SK-N-MC (cell line): ENCODE data around the gene DIO3.

Experiments used
- EZH2 ChIP-seq: fragments of 200-600 bp; sonication (generic); IDR thresholded peaks from one replicate; pipeline ENCODE4 v1.6.1; 2017; ENCODE audit warnings: antibody characterized with exemption
- FOXP2 ChIP-seq: optimal IDR thresholded peaks from 2 replicates; pipeline ENCODE3; 2011; ENCODE audit warnings: mild to moderate bottlenecking, moderate library complexity; ENCODE audit not compliant: insufficient read depth; ENCODE audit errors: extremely low read length, control extremely low read depth
- POLR2AphosphoS5 ChIP-seq: IDR thresholded peaks from 2 replicates; pipeline ENCODE4 v1.6.1; 2012; ENCODE audit warnings: mild to moderate bottlenecking, low read depth, low read length, borderline replicate concordance

DNA sequence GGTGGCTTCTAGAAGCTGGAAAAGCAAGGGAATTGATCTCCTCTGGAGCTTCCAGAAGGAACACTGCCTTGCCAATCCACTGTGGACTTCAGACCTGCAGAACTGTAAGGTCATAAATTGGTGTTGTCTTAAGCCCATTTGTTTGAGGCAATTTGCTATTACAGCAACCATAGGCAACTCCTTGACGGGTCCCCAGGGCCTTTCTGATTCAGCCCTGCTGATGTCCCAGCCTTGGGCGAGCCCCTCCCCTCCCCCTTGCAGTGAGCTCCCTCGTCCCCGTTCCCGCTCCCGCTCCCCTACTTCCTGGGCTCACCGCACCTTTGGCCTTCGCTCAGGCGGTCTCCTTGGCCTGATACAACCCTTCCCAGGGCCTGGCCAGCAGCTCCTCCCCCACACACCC lies 18.9 kb upstream of the DIO3 start:
- TF ChIP-seq POLR2AphosphoS5 (no peak), EZH2 (no peak), FOXP2 (no peak)
